Erythroblast (primary cell): Measurements from ENCODE around the gene CDH8.

ENCODE experiments used
- GATA1 ChIP-seq: IDR thresholded peaks from 2 replicates; pipeline ENCODE4 v1.6.1; 2011; ENCODE audit warnings: low read depth, mild to moderate bottlenecking, control low read depth, low read length, moderate library complexity
- POLR2A ChIP-seq: IDR thresholded peaks from 2 replicates; pipeline ENCODE4 v1.6.1; 2011; ENCODE audit warnings: mild to moderate bottlenecking, low read length

GRCh38 chr16:61659936-61660335, 376.3 kb downstream of the CDH8 start:
- TF ChIP-seq POLR2A (no peak), GATA1 (no peak)
